ENCODE data around the gene ZG16B.

Gene ZG16B

GRCh38 chr16:2809149-2809760 is 20.8 kb upstream of the ZG16B start:
- no peak overlapping the region for H3K27ac ChIP-seq
- TF ChIP-seq, protein P1, sequence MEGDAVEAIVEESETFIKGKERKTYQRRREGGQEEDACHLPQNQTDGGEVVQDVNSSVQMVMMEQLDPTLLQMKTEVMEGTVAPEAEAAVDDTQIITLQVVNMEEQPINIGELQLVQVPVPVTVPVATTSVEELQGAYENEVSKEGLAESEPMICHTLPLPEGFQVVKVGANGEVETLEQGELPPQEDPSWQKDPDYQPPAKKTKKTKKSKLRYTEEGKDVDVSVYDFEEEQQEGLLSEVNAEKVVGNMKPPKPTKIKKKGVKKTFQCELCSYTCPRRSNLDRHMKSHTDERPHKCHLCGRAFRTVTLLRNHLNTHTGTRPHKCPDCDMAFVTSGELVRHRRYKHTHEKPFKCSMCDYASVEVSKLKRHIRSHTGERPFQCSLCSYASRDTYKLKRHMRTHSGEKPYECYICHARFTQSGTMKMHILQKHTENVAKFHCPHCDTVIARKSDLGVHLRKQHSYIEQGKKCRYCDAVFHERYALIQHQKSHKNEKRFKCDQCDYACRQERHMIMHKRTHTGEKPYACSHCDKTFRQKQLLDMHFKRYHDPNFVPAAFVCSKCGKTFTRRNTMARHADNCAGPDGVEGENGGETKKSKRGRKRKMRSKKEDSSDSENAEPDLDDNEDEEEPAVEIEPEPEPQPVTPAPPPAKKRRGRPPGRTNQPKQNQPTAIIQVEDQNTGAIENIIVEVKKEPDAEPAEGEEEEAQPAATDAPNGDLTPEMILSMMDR (conservative IDR thresholded peaks at IDR 0.05), result no peak

DNA sequence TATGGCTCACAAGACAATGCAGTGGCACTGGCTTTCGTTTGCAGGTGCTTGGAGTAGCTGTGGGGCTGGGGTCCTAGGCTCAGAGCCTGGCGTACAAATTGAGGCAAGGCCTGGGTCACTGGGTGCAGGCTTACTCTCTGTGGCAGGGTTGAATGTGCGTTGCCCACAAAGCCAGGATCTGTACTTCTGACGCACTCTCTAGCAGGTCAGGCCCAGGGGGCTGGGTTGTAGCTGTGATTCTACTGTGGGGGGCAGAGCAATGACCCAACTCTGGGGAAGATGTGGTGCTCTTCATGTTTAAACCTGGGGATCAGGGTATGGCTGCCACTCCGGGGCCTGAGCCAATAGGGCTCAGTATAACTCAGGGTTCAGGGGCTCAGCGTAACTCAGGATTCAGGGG is 19.5 kb upstream of the ZG16B start:
- no peak overlapping the region for H3K27ac ChIP-seq
- TF ChIP-seq, protein P1 (conservative IDR thresholded peaks at IDR 0.05), result no peak

DNA sequence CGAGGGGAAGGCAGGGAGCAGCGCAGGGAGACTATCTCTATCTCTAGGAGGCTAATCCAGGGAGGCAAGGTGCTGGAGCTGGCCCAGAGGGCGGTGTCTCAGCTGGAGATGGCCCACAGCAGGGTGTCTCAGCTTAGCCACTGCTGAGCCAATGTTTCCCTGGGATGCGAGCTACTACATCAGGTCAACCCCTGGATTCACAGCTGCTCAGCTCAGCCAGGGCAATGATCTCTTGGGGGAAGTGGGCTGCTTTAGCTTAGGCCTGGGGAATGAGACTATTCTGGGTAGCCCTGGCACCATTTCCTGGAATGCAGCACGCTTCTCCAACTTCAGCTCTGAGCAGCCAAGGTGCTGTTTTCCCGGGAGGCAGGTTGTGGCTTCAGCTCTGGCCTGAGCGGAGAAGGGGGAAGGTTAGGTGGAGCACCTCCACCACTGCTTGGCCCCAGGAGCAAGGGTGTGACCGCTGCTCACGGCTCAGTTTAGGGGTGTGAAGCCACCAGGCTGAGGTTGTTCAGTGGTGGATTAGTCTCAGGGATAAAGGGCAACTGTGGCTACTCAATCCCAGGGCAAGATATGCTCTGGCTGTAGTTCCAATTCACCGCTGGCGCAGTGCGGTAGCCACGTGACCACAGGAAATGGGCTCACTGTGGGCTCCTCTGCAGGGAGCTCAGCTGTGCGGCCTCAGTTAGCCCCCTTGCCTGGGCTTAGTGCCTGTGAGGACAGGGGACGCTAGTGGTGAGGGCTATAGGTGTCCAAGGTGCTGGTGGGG is 18.2 kb upstream of the ZG16B start:
- no peak overlapping the region for H3K27ac ChIP-seq
- TF ChIP-seq, protein P1 (conservative IDR thresholded peaks at IDR 0.05), result no peak

DNA sequence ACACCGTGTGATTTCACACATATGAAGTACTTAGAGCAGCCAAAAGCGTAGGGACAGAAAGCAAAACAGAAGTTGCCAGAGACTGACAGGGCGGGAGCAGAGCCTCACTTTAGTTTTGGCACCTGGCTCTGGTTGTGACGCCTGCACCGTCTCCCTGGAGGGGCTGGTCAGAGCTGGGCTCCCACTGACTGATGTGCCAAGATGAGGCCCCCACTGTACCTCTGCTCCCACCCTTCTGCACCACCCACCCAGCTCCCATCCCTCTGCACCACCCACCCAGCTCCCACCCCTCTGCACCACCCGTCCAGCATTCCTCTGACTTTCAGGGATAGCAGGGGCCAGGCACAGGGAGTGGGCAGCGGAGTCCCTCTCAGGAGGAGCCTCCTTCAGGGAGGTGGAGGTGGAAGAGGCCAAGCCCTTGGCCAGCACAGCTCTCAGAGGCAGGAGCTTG is 16.3 kb upstream of the ZG16B start:
- no peak overlapping the region for H3K27ac ChIP-seq
- TF ChIP-seq, protein P1 (conservative IDR thresholded peaks at IDR 0.05), result no peak

DNA sequence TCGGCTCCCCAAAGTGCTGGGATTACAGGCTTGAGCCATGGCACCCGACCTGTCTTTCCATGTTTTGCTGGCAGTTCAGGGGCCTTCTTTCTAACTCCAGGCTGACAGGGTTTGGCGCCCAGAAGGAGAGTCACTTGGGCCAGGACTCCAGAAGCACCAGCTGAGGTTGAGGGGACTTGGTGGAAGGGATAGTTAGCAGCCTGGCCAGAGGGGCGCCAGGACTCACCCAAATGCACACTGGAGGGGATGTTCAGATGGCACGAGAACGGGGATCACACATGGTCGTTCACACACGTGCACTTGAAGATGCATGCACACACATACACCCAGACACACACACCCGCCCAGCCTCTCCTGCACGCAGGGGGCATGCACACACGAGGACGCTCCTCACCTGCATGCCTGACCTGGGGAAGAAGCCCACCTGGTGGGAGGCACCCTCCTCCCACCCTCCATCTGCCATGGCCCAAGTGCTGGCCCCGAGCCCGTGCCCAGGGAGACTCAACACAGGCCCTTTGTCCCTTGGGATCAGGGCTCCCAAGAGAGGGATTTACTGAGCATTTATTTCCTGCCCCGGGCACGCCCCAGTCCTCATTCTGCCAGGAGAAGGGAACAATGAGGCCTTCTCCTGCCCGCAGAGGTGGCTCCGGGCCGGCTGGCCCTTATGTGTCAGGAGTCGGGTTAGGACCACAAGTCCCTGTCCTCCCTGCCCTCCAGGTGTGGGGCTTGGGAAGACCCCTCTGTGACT is 15.4 kb upstream of the ZG16B start:
- TF ChIP-seq, protein P1 (conservative IDR thresholded peaks at IDR 0.05), result no peak
- no peak overlapping the region for H3K27ac ChIP-seq

DNA sequence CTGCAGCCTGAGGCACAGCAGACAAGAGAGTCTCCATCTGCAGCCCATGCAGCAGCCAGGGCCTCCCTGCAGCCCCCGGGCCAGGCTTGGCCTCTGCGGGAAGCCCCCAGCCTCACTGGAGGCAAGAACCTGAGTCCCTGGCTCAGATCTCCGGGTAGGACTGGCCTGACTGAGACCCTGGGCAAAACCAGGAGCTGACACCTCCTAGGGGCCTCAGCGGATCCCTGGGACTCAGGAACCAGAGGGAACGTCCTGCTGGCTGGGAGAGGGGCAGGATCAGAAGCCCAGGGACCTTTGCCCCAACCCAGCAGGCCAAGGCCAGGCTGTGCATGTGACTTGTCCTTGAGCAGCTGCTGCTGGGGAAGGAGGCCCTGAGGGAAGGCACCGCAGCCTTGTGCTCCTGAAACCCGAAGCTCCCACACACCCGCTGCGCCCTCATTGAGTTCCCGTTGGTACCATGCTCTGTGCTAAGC is 14.8 kb upstream of the ZG16B start:
- no peak overlapping the region for H3K27ac ChIP-seq
- TF ChIP-seq, protein P1 (conservative IDR thresholded peaks at IDR 0.05), result no peak

DNA sequence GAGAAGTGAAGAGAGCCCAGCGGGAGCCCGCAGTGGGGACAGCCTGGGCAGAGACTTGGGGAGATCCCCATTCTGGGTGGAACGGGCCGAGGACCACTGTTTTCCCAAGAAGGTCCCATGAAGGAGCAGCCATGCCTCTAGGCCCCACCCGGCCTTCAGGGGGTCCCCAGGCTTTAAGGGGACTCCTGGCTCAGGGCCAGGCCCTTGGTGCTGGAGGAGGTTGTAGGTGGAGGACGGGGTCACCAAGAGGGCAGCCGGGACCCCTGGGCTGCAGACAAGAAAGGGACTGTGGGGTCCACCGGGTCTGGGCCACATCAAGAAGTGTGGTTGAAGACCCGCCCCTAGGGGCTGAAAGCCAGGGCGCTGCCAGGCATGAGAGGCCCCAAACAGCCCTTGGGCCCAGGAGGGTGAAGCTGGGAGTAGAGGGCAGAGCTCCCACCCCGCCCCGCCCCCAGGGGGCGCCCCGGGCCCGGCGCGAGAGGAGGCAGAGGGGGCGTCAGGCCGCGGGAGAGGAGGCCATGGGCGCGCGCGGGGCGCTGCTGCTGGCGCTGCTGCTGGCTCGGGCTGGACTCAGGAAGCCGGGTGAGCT is 13.3 kb upstream of the ZG16B start, which contains the start of gene PRSS21:
Gene PRSS21 (plus strand): TSS at position 487 of the 589 bp plus-strand sequence. CDS start 32 bp downstream, at position 519.
- no peak within 1 kb of the TSS for H3K27ac ChIP-seq
- TF ChIP-seq, protein P1 (conservative IDR thresholded peaks at IDR 0.05), result no peak

Data from VCaP (cell line).